Panc1 (cell line): ENCODE results near the gene MARCHF9. TPM values are rescaled to one million over a fixed set of nuclear protein-coding genes. Genes with fewer than 3 reads are reported as not detected.

ENCODE experiments used
- ATAC-seq: fragments of 200-7000 bp; cut with Tn5 transposase; 2 replicates; pipeline ENCODE4 v1.9.1; 2020; ENCODE audit warnings: mild to moderate bottlenecking, moderate library complexity
- BruUV-seq: library from RNA; stranded (reverse); fragments of 400-500 nt; replicated peaks from 2 replicates; lab custom pipeline; 2021; lab: Mats Ljungman, UMichigan
- CTCF ChIA-PET: fragments of 300-600 bp; sonication (Branson Sonifier 250); formaldehyde crosslinking; loops from one replicate; lab custom pipeline; 2022; ENCODE audit warnings: antibody characterized with exemption; lab: Charles Lee
- POLR2A ChIA-PET: fragments of 300-600 bp; sonication (Branson Sonifier 250); formaldehyde crosslinking; loops from one replicate; lab custom pipeline; 2022; ENCODE audit warnings: antibody characterized with exemption; lab: Charles Lee
- DNase-seq: peaks from one replicate; pipeline ENCODE4 v3.0.0-alpha.2; 2010; ENCODE audit warnings: low read depth, low spot score
- H3K27ac ChIP-seq: 2 replicates; pipeline ENCODE4 v1.5.1; 2011; ENCODE audit warnings: mild to moderate bottlenecking, low read length, inconsistent platforms
- H3K27me3 ChIP-seq: fragments of 200-500 bp; sonication (Bioruptor generic); 2 replicates; pipeline ENCODE4 v1.6.0; 2014; ENCODE audit warnings: low read length, inconsistent platforms; ENCODE audit not compliant: control insufficient read depth, insufficient read depth
- H3K36me3 ChIP-seq: fragments of 200-500 bp; sonication (Bioruptor generic); 2 replicates; pipeline ENCODE4 v1.5.1; 2014; ENCODE audit warnings: inconsistent platforms, mild to moderate bottlenecking, low read length, moderate library complexity; ENCODE audit not compliant: control insufficient read depth, insufficient read depth
- H3K4me1 ChIP-seq: 2 replicates; pipeline ENCODE4 v1.5.1; 2011; ENCODE audit warnings: inconsistent platforms, mild to moderate bottlenecking, low read length, moderate library complexity; ENCODE audit not compliant: control insufficient read depth, insufficient read depth
- H3K4me3 ChIP-seq, 2 experiments: 2 replicates each; pipeline ENCODE4 v1.5.1; 2011 to 2012; ENCODE audit warnings: low read depth in 2 of 2, low read length in 2 of 2, mild to moderate bottlenecking in 2 of 2, inconsistent platforms in 1 of 2, moderate library complexity in 1 of 2
- H3K9me3 ChIP-seq: fragments of 200-500 bp; sonication (Bioruptor generic); 2 replicates; pipeline ENCODE4 v1.5.1; 2014; ENCODE audit warnings: low read depth, mild to moderate bottlenecking, inconsistent platforms, low read length, moderate library complexity; ENCODE audit not compliant: control insufficient read depth, insufficient read depth
- CTCF ChIP-seq: fragments of 450-650 bp; IDR thresholded peaks from 2 replicates; pipeline ENCODE4 v1.5.1; 2017; ENCODE audit warnings: mild to moderate bottlenecking
- POLR2AphosphoS5 ChIP-seq: IDR thresholded peaks from 2 replicates; pipeline ENCODE4 v1.6.1; 2012; ENCODE audit warnings: mild to moderate bottlenecking, low read depth, low read length, moderate library complexity
- REST ChIP-seq, 2 experiments: IDR thresholded peaks; 2 replicates each; pipeline ENCODE4 v1.6.1; 2011 to 2012; ENCODE audit warnings: low read depth in 2 of 2, control low read depth in 1 of 2, low read length in 1 of 2, mild to moderate bottlenecking in 1 of 2, moderate library complexity in 1 of 2; ENCODE audit not compliant: insufficient read depth in 1 of 2
- SIN3A ChIP-seq: IDR thresholded peaks from 2 replicates; pipeline ENCODE4 v1.6.1; 2012; ENCODE audit warnings: low read depth, mild to moderate bottlenecking, low read length, moderate library complexity, borderline replicate concordance; ENCODE audit not compliant: insufficient read depth
- TCF7L2 ChIP-seq: IDR thresholded peaks from 2 replicates; pipeline ENCODE4 v1.6.1; 2011; ENCODE audit warnings: mild to moderate bottlenecking, low read depth, low read length, inconsistent platforms
- in situ Hi-C: cut with HindIII; loops from 2 replicates; pipeline ENCODE4 v1.10.0; 2016; ENCODE audit warnings: low sequenced_read_pairs, low pct_unique_long_range_greater_than_20kb
- intact Hi-C: fragments of 100-400 bp; cut with micrococcal nuclease; formaldehyde crosslinking; loops from one replicate; pipeline ENCODE4 v1.10.0; 2022; ENCODE audit not compliant: unreplicated experiment
- total RNA-seq: library from RNA; stranded (reverse); gene quantifications from one replicate; pipeline ENCODE4 v1.2.1, GENCODE V29; 2021; ENCODE audit not compliant: unreplicated experiment

MARCHF9 gene
- total RNA-seq, 1 experiment from 2014 or later = 2.3 TPM

DNA sequence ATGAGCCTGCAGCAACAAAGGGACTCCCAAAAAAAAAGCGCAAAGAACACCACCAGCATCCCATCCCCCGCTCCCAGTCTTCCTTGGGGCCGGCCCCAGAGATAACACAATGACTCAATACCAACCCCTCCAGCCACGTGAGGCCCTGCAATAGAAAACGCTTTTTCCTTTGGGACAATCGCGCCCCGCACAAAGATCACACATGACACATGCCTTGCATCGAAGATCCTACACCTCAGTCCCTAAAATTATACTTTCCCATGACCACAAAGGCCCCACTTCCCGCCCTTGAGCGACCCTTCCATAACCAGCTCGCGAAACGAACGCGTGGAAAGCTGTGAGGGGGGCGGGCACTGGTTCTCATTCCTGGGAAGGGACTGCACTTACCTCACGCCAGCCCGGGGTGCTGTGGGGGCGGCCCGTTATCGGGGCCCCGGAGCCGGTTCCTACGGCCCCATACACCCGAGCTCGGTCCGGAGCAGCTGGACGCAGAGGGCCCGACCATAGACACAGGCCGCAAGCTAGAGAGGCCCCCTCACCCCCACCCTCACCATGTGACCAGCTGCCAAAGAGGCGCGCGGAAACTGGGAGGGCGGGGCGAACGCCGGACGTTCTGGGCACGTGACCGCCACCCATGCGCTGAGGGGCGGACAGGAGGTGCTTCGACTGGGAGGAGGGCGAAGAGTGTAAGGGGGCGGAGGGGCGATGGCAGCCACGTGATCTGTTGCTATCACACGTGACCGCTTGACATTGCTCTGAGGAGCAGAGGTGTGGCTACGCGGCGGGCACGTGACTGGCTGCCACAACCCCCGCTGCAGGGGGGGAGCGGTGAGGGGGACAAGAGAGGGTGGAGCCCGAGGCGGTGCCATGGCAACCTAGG is 2.9 kb upstream of the MARCHF9 start, which contains the start of gene CDK4:
Gene CDK4, minus strand, starts transcription at position 523 of the 880 bp plus-strand sequence. CDS start 593 bp downstream, outside the sequence.
- H3K9me3 ChIP-seq = no peaks in the 10 kb centered on the region
- TF ChIP-seq POLR2AphosphoS5 (peak; percentile 85), TCF7L2 (no peak), SIN3A (peak; percentile 83; the same call in 1 of the 2 replicates), REST (IDR thresholded peaks at IDR 0.05; ENCODE audit: insufficient read depth in 1 of 2, low read depth in 2 of 2, low read length in 1 of 2) (0 out of 4 replicates have a peak, but pooled peaks of 1 of the 2 experiments have one; percentile 23), CTCF (no peak)
- ChIA-PET POLR2A (interaction anchor here (0.5 kb wide), 1 partner anchor 1923 kb away, joined by 12 read pairs; no protein-coding TSS in a partner anchor), CTCF (no interaction called here)
- H3K27me3 ChIP-seq = peaks cover 9% of the 10 kb centered on the region
- H3K4me3 ChIP-seq = peak within 1 kb of the TSS; percentile 85 to 98
- DNase-seq (peak; percentile 97), ATAC-seq (peak; percentile 87)
- intact Hi-C loops (no loop called here), in situ Hi-C loops (no loop called here)
- peaks cover 14% of the 10 kb centered on the region for H3K4me1 ChIP-seq
- H3K36me3 ChIP-seq = peaks cover 18% of the 10 kb centered on the region
- peak within 1 kb of the TSS; percentile 98 for H3K27ac ChIP-seq
- TSS peak; percentile 94 for BruUV-seq

DNA sequence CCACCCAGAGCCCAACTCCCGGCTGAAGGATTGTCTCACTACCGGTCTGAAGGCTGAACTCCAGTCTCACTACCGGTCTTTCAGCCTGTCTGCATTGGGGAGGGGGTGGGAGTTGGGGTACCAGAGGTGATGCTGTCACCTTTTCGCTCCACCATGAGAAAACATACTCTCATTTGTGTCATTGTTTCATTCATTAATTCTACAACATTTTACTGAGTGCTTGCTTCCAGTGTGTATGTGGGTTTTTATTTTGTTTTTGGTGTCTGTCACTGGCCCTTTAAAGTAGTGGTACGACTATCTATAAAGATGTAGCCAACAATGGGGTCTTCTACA is 2.3 kb upstream of the MARCHF9 start:
- ChIA-PET POLR2A (interaction anchor here (0.5 kb wide), 1 partner anchor 1924 kb away, joined by 12 read pairs; no protein-coding TSS in a partner anchor), CTCF (no interaction called here)
- in situ Hi-C loops = no loop called here
- TF ChIP-seq SIN3A (no peak), CTCF (no peak), REST (IDR thresholded peaks at IDR 0.05; ENCODE audit: insufficient read depth in 1 of 2, low read depth in 2 of 2, low read length in 1 of 2) (no peak), TCF7L2 (no peak), POLR2AphosphoS5 (no peak)
- DNase-seq = no peak
- H3K36me3 ChIP-seq = peaks cover 18% of the 10 kb centered on the region
- no peaks in the 10 kb centered on the region for H3K9me3 ChIP-seq
- no TSS peak for BruUV-seq
- intact Hi-C loops = no loop called here
- ATAC-seq = no peak
- peaks cover 14% of the 10 kb centered on the region for H3K4me1 ChIP-seq
- peaks cover 9% of the 10 kb centered on the region for H3K27me3 ChIP-seq
- peak overlapping the region; percentile 85 to 98 for H3K4me3 ChIP-seq
- peak overlapping the region; percentile 74 for H3K27ac ChIP-seq
